HG03066 (cell line): ENCODE data around the gene WDCP.

ENCODE experiments used
- ATAC-seq: cut with Tn5 transposase; IDR thresholded peaks from one replicate; pipeline ENCODE4 v1.9.1; 2021; ENCODE audit warnings: low read depth; ENCODE audit not compliant: unreplicated experiment

The WDCP gene

DNA sequence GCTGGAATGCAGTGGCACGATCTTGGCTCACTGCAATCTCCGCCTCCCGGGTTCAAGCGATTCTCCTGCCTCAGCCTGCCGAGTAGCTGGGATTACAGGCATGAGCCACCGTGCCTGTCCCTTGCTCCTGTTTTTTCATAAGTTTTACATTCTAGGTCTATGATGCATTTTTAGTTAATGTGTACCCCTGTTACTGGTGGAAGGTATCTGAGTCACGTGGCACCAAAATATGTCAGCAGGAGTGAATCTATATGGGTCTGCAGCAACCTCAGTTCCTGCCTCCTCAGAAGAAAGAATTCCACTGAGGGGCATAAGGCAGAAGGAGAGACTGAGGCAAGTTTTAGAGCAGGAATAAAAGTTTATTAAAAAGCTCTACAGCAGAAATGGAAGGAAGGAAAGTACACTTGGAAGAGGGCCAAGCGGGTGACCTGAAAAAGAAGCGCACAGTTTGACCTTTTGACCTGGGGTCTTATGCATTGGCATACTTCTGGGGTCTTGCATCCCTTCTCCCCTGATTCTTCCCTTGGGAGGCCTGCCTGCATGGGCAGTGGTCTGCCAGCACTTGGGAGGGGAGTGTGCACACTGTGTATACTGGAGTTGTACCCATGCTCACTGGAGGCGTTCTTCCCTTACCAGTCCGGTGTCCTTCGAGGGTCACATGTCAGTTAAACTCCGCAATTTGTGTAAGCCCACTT lies 38.4 kb downstream of the WDCP start:
- no peak for ATAC-seq

DNA sequence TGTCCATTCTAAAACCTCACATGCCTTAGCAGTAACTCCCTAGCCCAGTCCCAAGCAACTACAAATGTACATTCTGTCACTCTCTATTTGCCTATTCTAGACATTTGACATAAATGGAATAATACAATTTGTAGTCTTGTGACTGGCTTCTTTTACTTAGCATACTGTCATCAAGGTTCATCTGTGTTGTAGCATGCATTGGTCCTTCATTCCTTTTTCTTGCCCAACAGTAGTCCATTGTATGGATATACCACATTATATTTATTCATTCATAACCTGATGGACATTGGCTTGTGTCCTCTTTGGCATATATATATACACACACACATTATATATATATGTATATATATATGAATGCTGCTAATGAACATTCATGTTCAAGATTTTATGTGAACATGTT lies 39.5 kb downstream of the WDCP start:
- no peak for ATAC-seq

DNA sequence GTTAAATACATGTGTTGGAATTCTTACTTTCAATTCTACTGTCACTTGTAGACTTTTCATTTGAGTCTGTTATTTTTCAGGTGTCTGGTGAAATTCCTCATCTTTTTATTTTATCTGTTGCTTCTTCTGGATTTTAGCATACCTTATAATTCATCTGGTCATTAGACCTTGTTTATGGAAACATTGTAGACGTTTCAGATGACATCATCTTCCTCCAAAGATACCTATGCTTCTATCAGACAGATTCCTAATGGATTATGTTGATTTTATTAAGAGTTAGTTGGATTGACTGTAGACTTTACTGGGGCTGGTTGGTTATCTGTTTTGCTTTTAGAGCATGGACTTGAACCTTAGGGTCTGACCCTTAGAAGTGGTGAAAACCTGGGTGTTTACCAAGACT lies 52.6 kb downstream of the WDCP start:
- no peak for ATAC-seq

DNA sequence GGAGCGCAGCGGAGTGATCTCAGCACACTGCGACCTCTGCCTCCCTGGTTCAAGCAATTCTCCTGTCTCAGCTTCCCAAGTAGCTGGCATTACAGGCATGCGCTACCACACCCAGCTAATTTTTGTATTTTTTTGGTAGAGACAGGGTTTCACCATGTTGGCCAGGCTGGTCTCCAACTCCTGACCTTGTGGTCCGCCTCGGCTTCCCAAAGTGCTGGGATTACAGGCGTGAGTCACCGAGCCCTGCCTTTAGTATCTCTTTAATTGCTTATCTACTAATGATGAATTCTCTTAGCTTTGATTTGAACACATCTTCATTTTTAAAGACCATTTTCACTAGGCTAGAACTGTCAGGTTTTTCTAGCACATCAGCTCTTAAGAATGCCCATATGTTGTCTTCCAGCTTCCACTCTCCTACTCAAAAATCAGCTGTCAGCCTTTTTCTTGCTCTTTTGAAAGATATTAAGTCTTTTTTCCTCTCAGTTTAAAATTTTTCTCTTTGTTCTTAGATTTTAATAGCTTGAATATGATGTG lies 53.4 kb downstream of the WDCP start:
- ATAC-seq, result no peak

DNA sequence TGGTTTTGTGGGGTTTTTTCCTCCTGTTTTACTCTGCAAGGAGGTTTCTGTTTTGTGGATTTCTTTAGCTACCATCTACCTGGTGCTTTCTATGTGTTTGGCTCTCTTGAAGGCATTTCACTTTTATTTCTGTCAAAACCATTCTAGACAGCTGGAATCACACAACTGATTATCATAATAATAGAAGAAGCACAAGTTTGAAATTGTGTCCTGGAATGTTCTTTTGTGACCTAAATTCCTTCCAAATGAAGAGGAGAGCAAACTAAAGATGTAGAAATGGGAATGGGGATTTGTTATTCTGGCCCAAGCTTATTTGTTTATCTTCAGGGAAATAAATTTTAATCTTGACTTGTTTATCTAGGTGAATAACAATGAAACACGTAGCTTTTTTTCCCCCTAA lies 54.3 kb downstream of the WDCP start:
- no peak for ATAC-seq

DNA sequence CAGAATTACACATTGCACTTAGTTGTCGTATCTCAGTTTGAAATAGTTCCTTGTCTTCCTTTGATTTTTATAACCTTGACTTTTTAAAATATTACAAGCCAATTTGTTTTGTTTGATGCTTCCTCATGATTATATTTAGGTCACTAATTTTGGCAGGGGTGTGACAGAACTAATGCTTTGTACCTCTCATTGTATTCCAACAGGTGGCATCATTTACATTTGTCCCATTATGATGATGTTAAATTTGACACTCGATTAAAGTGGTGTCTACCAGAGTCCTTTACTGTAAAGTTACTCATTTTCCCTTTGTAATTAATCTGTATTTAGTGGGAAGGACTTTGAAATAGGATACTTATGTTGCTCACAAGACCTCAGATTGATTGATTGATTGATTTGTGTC lies 58.8 kb downstream of the WDCP start:
- ATAC-seq, result no peak
